GM12801 (cell line): ENCODE data around the gene ATP2B2.

ENCODE experiments used
- TF ChIP-seq, protein P1 (sequence below): IDR thresholded peaks from one replicate; pipeline ENCODE4 v1.5.1; 2011; ENCODE audit warnings: control low read depth; ENCODE audit not compliant: insufficient read length; ENCODE audit errors: extremely low read depth

ATP2B2 gene

DNA sequence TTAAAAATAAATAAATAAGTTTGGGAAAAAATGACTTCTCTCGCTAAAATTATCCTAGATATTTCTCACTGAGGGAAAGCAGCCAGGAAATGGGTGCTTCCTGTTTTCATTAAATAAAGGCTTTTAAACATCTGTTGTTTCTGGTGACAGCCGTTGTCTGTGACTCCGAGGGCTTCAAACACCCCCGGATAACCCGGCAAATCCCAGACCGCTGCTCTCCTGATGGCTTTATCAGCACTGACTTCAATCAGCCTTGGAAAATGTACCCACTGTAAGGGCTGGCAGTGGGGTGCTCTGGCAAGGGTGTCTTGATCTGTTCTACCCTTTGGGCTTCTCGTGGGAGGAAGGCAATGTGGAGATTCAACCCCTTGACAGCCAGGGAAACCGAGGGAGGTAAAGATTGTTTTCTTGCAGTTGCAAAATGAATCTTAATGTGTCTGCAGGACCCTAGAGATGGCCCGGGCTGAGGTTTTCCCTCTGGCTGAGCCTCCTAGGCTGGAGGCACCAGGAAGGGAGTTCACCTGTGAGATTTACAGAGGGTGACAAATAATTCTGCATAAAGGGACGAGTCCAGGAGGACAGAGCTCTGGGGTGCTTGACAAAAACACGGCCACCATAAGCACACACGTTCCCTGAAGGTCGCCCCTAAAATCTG lies 150.9 kb downstream of the ATP2B2 start:
- TF ChIP-seq, protein P1, sequence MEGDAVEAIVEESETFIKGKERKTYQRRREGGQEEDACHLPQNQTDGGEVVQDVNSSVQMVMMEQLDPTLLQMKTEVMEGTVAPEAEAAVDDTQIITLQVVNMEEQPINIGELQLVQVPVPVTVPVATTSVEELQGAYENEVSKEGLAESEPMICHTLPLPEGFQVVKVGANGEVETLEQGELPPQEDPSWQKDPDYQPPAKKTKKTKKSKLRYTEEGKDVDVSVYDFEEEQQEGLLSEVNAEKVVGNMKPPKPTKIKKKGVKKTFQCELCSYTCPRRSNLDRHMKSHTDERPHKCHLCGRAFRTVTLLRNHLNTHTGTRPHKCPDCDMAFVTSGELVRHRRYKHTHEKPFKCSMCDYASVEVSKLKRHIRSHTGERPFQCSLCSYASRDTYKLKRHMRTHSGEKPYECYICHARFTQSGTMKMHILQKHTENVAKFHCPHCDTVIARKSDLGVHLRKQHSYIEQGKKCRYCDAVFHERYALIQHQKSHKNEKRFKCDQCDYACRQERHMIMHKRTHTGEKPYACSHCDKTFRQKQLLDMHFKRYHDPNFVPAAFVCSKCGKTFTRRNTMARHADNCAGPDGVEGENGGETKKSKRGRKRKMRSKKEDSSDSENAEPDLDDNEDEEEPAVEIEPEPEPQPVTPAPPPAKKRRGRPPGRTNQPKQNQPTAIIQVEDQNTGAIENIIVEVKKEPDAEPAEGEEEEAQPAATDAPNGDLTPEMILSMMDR: no peak

- TF ChIP-seq, protein P1: no peak
Measured at GRCh38 chr3:10353661-10354360, 151.6 kb downstream of the ATP2B2 start.

DNA sequence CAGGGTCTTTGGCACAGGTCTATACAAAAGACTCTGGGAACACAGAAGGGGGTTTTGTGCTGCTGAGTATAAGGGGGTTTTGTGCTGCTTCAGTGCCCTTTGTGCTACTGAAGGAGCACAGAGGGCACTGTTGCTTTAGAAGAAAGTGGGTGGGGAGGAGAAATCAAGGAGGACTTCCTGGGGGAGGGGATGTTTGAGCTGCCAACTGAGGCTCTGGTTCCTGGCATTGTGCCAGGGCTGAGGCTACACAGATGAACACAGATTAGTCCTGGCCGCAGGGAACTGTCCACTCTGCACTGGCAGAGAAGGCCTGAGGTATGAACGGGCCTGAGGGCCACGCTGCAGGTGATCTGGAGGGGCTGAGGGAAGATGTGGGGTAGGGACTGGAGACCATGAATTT lies 152.2 kb downstream of the ATP2B2 start:
- TF ChIP-seq, protein P1: no peak

DNA sequence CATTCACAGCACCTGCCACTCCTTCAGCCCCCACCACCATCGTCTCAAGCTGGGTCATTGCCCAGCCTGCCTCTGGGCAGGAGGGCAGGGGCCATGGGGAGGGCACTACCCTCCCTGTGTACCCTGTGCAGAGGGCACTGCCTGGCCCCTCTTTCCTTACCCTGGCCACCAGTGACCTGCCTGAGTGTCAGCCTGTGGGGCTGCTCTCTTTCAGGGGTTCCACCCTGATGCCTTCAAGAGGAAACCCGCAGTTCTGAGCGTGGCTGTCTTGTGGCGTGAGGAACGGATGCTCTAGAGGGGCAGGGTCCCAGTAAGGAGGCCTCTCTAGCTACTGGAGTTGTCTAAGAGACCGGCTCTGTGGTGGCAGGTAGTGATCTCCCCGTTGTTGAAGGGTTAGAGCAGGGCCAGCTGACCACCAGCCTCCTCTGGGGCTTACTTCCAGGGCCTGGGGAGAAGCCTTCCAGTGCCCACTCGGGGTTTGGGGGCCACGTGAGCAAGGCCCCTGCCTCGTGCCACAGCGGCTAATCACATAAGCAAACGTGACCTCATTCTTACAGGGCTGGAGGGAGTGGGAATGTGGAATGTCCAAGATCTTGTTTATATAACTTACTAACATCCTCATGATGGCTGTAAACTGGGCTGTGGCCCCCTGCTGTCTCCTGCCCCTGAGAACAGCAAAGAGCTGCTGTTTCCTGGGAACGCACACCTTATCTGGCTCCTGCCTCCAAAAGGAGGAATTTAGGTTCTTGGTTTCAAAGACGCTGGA lies 153.1 kb downstream of the ATP2B2 start:
- TF ChIP-seq, protein P1: no peak

DNA sequence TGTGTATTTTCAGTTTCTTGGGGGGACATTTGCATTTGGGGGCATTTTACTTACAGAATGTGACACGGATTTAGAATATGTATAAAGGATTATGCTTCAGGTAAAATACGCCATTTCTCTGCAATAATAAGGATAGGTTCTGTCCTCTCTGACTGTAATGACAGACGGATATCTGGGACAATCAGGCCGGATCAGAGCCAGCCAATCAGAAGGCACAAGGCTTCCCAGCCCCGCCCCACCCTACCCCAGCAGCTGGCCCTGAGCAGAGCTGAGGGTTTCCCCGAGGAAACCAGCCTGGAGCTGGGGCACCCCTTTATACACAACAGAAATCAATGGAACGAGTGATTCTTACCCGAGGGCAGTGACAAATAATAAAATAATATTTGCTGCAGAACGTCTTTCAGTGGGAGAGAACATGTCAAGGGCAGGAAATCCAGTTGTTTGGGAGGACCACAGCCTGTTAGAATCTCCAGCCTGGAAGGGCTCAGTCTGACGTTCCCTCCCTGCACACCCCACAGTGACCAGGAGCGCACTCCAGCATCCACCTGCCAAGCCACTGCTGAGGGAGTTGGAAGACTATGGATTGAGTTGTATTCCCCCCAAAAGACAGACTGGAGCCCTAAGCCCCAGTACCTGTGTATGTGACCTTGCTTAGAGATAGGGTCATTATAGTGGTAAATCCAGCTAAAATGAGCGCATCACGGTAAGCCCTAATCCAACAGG lies 154.2 kb downstream of the ATP2B2 start:
- TF ChIP-seq, protein P1: no peak

GRCh38 chr3:10350324-10350985 lies 154.9 kb downstream of the ATP2B2 start:
- TF ChIP-seq, protein P1: no peak

DNA sequence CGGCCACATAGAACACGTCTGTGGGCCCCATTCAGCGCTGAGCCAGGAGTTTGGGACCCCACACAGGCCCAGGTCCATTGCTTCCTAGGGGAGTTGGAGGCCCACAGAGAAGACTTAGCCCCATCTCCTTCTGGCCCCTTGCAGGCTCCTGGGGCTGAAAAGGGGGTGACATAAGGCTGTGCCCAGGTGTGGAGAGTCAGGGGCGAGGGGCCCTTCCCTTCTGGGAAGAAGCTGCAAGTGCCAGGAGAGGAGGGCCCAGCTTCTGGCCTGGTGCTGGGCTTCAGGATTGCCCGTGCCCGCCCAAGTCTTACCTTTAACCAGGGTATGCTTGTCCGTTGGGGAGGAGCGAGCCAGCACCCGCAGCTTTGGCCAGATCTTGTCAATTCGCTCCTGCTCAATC lies 155.6 kb downstream of the ATP2B2 start:
- TF ChIP-seq, protein P1: no peak
